ENCODE measurements around the gene FAM83F.

FAM83F gene

GRCh38 chr22:39952347-39952746 is 42.4 kb upstream of the FAM83F start:
- no peak for TF ChIP-seq CTCF (IDR thresholded peaks at IDR 0.05; ENCODE audit: low read depth, low read length)
- DNase-seq (ENCODE audit: extremely low read depth, low read depth) = no peak

GRCh38 chr22:39953101-39953500 is 41.7 kb upstream of the FAM83F start:
- no peak for DNase-seq (ENCODE audit: extremely low read depth, low read depth)
- TF ChIP-seq CTCF (IDR thresholded peaks at IDR 0.05; ENCODE audit: low read depth, low read length) = no peak

GRCh38 chr22:39954584-39955055 is 40.1 kb upstream of the FAM83F start:
- no peak for TF ChIP-seq CTCF (IDR thresholded peaks at IDR 0.05; ENCODE audit: low read depth, low read length)

GRCh38 chr22:39955675-39956074 is 39.1 kb upstream of the FAM83F start:
- no peak for TF ChIP-seq CTCF (IDR thresholded peaks at IDR 0.05; ENCODE audit: low read depth, low read length)
- no peak for DNase-seq (ENCODE audit: extremely low read depth, low read depth)

More at GRCh38 chr22:39954584-39955055, 40.1 kb upstream of the FAM83F start:
- DNase-seq (ENCODE audit: extremely low read depth, low read depth) = no peak

- no peak for TF ChIP-seq CTCF (IDR thresholded peaks at IDR 0.05; ENCODE audit: low read depth, low read length)
- no peak for DNase-seq (ENCODE audit: extremely low read depth, low read depth)
Measured at GRCh38 chr22:39956932-39957664, 37.7 kb upstream of the FAM83F start.

GRCh38 chr22:39958009-39958711 is 36.6 kb upstream of the FAM83F start:
- DNase-seq (ENCODE audit: extremely low read depth, low read depth) = no peak
- no peak for TF ChIP-seq CTCF (IDR thresholded peaks at IDR 0.05; ENCODE audit: low read depth, low read length)

- no peak for TF ChIP-seq CTCF (IDR thresholded peaks at IDR 0.05; ENCODE audit: low read depth, low read length)
- no peak for DNase-seq (ENCODE audit: extremely low read depth, low read depth)
Measured at GRCh38 chr22:39958949-39959639, 35.7 kb upstream of the FAM83F start.

Measured in AG09319 (cell line).